GM21423 (cell line): ENCODE measurements around the gene IDS.
"Not testable (repeated sequence)": the region's sequence is repeated elsewhere in the genome, so short reads cannot be mapped to it uniquely, and the experiment has no call there.

Experiments
- ATAC-seq: cut with Tn5 transposase; IDR thresholded peaks from one replicate; pipeline ENCODE4 v1.9.1; 2021; ENCODE audit warnings: mild to moderate bottlenecking, moderate library complexity; ENCODE audit not compliant: unreplicated experiment

IDS gene

DNA sequence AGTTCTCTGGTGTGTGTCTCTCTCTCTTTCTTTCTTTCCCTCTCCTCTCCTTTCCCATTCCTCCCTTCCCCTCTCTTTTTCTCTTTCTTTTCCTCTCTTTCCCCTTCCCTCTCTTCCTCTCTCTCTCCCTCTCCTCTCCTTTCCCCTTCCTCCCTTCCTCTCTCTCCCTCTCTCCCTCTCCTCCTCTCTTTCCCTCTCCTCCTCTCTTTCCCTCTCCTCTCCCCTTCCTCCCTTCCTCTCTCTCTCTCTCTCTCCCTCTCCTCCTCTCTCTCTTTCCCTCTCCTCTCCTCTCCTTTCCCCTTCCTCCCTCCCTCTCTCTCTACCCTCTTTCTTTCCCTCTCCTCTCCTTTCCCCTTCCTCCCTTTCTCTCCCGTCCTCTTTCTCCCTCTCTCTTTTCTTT is 23.3 kb upstream of the IDS start:
- ATAC-seq, result no peak

DNA sequence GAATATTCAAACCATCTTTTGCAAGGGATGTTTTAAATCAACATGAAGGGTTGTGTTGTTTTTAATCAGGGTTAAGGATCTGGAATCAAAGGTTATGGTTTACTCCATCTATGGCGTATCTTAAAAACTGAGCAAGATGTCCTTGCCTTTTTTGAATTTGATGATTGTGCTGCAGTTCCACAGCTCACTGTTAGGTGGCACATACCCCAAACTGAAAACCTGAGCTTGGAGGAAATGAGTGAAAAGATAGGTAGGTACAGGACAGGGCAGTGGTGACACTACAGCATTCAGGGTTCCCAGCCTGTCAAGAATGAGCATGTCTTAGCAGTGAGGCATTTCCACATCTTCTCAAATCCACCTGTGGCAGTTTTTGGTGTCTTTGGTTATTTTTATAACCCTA is 22.6 kb upstream of the IDS start:
- no peak for ATAC-seq

DNA sequence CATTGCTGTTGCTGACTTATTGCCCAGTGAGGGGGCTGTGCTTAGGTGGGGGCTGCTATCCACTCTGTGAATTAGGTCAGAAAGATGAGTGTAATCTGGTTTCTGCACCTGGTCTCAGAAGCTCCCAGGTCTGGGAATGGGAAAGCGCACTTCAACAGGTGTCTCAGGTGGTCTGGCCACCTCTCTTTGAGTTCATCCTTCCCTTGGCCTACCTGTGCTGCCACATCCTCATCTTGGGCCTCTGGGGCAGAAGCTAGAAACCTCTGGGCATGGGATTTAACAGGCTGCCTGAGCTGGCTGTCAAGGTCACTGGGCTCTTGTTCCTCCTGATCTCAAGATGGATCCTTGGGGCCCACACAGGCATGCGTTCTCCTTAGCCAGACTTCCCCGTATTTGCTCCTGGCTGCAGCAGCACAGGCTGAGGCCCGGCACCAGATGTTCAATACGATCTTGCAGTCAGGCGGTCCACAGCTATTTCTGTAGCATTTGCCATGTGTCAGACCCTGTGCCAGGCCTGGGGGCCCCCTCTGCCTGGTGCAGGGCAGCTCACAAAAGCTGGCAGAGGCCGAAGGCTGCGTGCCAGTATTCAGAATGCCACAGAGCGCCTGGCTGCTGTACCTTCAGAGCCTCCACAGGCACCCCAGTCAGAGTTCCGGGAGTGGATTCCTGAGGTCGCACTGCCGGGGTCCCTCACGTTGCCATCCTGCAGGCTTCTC is 21.4 kb upstream of the IDS start:
- not testable (repeated sequence) for ATAC-seq

GRCh38 chrX:149525903-149526302 is 20.8 kb upstream of the IDS start:
- ATAC-seq, result peak; percentile 41

- ATAC-seq, result peak; percentile 95
Observed at GRCh38 chrX:149525389-149525788, 20.3 kb upstream of the IDS start.

DNA sequence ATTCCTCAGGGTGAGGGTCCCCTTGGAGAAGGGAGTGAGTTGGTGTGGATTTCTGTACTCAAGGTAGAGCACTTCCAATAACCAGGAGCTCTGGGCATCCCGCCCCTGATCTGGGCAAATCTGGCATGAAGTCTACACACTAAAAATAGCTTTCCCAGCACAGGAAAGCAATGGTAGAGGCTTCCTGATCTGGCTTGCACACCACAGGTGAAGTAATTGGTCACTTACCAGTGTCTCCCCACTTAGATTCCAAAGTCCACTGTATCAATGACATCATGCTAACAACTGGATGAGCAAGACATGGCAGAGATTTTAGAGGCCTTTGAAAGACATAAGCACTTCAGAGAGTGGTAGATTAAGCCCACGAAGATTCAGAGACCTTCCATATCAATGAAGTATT is 17.8 kb upstream of the IDS start:
- ATAC-seq, result no peak

DNA sequence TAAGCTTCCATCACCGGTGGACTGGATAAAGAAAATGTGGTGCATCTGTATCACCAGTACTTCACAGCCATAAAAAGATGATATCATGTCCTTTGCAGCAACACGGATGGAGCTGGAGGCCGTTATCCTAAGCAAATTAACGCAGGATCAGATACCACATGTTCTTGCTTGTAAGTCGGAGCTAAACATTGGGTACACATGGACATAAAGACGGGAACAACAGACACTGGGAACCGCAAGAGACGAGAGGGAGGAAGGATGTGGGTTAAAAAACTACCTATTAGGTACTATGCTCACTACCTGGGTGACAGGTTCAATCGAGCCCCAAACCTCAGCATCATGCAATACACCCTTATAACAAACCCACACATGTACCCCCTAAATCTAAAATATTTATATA is 16.3 kb upstream of the IDS start:
- ATAC-seq, result no peak

- ATAC-seq, result not testable (repeated sequence)
Observed at GRCh38 chrX:149520636-149521277, 15.7 kb upstream of the IDS start.

GRCh38 chrX:149518236-149518635 is 13.1 kb upstream of the IDS start:
- ATAC-seq, result no peak

GRCh38 chrX:149517308-149517707 is 12.2 kb upstream of the IDS start:
- no peak for ATAC-seq

- ATAC-seq, result no peak
Observed at GRCh38 chrX:149516604-149517003, 11.5 kb upstream of the IDS start.

DNA sequence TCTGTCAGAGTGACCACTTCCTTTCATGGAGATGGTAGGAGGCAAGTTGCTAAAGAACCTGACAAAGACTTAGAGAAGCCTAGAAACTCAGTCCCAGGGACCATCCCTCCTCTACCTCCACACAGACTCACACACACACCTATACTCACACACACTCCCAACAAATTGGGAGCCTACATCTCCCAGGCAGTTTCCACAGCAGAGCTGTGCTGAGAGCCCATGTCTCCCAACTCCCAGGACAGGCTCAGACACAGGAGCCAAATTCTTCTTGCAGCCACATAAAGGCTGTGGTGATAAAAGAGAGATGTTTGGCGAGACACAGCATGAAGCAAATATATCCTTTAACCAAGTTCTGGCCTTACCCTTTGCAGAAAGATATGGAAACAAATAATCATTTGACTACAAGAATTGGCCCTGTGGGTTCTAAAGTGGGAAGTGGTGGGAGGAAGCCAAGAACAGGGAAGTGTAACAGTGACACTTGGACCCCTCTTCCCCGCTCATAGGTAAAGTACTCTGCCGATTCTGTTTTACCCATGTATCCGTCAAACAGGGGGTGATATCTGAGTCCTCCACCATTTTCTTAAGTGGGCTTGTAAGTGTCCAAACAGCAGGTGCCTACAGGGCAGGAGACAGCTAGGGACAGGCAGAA is 11.0 kb upstream of the IDS start:
- ATAC-seq, result no peak

- ATAC-seq, result no peak
Observed at GRCh38 chrX:149513825-149514428, 8.8 kb upstream of the IDS start.

GRCh38 chrX:149512225-149512885 is 7.2 kb upstream of the IDS start:
- ATAC-seq, result peak; percentile 78

DNA sequence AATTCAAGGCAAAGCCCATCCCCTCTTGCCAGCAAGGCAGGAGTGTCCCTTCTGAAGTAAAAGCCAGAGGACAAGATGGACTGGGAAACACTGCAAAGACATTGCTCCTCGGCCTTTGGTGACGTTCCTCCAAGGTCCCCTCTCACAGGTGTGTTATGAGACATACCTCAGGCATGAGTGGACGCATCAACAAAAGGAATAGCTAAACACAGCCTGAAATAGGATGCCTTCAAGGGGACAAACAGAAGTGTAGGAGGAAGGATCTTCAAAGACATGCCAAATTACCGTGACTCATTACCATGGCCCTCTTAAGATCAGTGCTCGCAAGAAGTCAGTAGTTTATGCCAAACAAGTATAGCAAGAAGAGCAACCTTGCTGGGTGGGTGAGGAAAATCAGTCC is 6.0 kb upstream of the IDS start:
- no peak for ATAC-seq

GRCh38 chrX:149510386-149510785 is 5.3 kb upstream of the IDS start:
- ATAC-seq, result no peak

DNA sequence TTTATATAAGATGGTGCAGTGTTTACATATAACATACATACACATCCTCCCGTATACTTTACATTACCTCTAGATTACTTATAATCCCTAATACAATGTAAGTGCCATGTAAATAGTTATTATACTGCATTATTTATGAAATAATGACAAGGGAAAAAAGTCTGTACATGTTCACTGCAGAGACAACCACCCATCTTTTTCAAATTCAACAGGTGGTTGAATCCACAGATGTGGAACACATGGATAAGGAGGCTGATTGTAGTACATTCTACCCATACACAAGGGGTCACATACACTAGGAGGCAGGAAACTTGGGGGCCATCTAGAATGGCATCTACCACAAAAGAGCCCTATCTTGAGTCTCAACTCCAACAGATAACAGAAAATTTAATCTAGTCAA is 3.4 kb upstream of the IDS start:
- no peak for ATAC-seq

DNA sequence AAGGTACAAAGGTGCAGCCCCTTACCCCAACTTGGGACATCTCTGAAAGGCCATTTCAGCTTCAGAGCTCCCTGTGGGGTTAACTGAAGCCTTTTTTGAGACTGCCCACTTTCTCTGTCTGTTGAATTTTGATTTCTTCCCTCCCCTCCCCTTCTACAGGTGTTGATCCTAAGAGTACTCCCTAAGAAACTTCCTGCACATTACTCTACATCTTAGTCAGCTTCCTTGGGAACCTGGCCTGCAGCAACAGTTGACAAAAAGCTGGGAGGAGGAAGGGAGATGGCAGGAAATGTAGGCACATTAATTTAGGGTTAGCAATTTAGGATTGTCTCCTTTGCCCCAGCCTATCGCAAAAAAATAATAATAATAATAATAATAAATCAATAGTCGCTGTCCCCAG is 1.2 kb upstream of the IDS start:
- no peak for ATAC-seq

DNA sequence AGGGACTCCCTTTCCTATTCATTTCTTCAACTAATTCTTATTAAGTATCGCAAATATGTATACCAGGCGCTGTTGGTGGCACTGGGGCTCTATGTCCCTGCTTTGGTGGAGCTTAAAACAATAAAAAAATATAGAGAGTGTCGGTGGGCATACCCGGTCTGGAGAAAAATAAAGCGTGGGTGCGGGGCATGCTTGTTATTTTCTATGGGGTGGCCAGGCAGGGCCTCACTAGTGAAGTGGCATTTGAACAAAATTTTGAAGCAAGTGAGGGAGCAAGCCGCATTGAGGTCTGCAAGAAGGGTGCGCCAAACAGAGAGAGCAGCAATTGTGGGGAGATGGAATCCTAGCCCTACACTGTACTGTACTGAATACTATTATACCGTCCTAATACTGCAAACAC is 565 bp upstream of the IDS start:
- ATAC-seq, result no peak

DNA sequence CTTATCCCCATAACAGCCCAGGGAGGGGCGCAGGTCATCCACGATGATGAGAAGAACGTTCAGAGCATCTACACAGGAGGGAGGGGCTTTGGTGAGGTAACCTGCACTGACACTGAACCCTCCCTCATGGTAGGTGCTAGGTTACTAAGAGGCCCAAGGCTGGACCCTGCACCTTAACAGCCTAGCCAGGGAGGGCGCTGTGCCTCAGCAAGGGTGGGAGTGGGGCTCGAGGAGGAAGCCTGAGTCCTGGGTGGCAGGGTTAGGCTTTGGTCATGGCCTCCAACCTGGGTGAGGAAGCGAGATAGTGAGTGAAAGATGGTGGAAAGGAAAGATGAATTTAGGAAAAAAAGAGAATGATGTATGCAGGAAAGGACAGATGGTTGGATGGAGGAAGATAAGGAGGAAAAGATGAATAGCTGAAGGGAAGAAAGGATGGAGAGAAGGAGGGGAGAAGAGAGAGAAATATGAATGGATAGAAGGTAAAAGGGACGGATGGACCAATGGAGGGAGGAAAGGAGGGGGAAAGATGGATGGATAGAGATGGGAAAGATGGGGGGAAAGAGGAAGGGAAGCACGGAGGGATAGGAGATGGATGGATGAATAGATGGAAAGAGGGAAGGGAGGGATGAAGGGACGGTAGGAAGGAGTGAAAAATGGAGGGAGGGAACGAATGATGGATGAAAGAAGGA is 736 bp downstream of the IDS start:
- ATAC-seq, result peak; percentile 49

DNA sequence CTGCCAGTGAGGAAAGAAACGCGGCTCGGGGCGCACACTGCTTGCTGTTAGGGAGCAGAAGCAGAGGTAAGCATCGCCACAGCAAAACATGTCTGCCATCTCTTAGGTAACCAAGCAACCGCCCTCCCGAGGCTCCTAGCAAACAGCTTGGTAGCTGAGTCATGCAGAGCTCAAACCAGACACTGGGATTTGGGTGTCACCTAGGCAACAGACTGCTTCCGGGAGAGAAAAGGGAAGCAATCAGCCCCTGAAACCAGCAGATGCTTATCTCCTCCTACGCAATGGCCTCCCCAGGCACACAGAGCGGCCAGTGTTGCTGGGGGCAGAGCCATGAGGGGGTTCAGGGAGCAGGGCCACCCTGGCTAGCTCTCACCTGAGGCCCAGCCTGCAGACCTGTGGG is 1.7 kb downstream of the IDS start:
- peak; percentile 65 for ATAC-seq
